VCaP (cell line): ENCODE data around the gene DTNB.

Experiments used
- H3K27ac ChIP-seq: fragments of 450-650 bp; 2 replicates; pipeline ENCODE4 v1.5.1; 2017
- CTCF ChIP-seq: fragments of 450-650 bp; conservative IDR thresholded peaks from 2 replicates; pipeline ENCODE4 v1.5.1; 2017; ENCODE audit warnings: mild to moderate bottlenecking, moderate library complexity

DTNB gene

GRCh38 chr2:25673300-25674076 lies at the start of gene DTNB:
DTNB (minus strand) TSS chr2:25673577; CDS start chr2:25652660, 20,917 bp downstream.
- H3K27ac ChIP-seq, result peak within 1 kb of the TSS; percentile 92
- TF ChIP-seq CTCF, result no peak

DNA sequence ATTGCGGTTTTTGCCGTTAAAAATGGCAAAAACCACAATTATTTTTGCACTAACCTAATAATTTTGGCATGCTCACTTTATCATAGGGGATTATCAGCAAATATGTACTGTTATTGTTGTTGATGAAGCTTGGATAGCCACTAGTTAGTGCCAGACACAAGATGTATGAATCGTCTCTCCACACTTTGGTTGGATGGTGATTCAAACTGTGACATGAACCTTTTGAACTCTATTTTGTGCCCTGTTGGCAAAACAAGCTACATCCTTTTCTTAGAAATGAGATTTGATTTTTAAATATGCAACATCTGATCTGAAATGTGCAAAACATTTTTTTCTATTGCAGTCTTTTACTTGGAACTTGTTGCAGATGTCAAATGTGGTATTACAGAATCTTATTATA lies 48.8 kb upstream of the DTNB start:
- TF ChIP-seq CTCF, result no peak

GRCh38 chr2:25720575-25720974 lies 47.2 kb upstream of the DTNB start:
- TF ChIP-seq CTCF, result no peak
- H3K27ac ChIP-seq, result peak overlapping the region; percentile 77

More for the DNA sequence above, 48.8 kb upstream of the DTNB start:
- no peak overlapping the region for H3K27ac ChIP-seq

DNA sequence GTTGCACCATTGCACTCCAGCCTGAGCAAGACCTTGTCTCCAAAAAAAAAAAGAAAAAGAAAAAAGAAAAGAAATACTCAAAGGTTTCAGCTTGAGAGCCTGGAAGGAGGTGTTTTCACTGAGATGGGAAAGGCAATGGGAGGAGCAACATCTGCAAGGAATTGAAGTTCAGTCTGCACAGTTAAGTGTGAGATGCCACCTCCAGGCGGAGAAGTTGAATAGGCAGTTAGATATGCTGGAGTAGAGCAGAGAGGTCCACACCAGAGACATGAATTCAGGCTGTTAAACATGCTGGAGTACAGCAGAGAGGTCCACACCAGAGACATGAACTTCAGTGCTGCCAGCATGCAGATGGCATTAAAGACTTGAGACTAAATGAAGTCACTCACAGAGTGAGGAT lies 41.4 kb upstream of the DTNB start:
- H3K27ac ChIP-seq, result no peak overlapping the region
- TF ChIP-seq CTCF, result peak; percentile 38

DNA sequence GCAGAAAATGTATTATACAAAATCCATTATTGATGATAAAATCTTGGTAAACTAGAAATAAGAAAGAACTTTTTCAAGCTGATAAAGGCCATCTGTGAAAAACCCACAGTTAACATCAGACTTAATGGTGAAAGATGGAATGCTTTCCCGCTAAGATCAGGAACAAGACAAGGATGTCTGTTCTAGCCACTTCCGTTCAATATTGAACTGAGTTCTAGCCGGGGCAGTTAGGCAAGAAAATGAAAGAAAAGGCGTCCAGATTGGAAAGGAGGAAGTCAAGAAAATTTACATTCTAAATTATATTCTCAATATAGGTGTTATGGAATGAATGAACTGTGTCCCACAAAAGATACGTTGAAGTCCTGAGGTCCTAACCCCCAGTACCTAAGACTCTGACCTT lies 39.1 kb upstream of the DTNB start:
- TF ChIP-seq CTCF, result no peak
- peak overlapping the region; percentile 76 for H3K27ac ChIP-seq

- no peak for TF ChIP-seq CTCF
- H3K27ac ChIP-seq, result peak overlapping the region; percentile 76
Observed at GRCh38 chr2:25711675-25712354, 38.4 kb upstream of the DTNB start.

DNA sequence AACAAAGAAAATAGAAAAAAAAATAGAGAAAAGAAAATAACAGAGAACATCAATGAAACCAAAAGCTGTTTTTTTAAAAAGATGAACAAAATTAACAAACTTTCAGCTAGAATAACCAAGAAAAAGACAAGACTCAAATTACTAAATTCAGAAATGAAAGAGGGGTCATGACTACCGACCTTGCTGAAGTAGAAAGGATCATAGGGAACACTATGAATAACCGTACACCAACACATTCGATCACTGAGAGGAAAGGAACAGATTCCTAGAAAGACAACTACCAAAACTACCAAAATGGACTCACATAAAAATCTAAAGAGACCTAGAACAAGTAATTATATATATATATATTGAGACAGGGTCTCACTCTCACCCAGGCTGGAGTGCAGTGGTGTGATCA lies 37.4 kb upstream of the DTNB start:
- no peak for TF ChIP-seq CTCF
- H3K27ac ChIP-seq, result peak overlapping the region; percentile 76; the same call in 1 of the 2 replicates
